ENCODE results near the gene PSMA3. TPM values are rescaled to one million over a fixed set of nuclear protein-coding genes. Genes with fewer than 3 reads are reported as not detected.
A peak's percentile ranks its signal among the peaks of the same experiment; 100 is the strongest.

The PSMA3 gene
- total and polyA plus RNA-seq, 9 of the 15 experiments (the other 6 are each of a cell fraction or from before 2014, with no cell fraction given), result 129 to 786 (median 319) TPM

GRCh38 chr14:58200480-58200841, 44.2 kb upstream of the PSMA3 start:
- no peaks in the 10 kb centered on the region for H3K9me1 ChIP-seq (ENCODE audit: control insufficient read depth, insufficient read depth, low read length)
- FAIRE-seq, result no peak
- H3K9ac ChIP-seq (ENCODE audit: insufficient read depth in 1 of 2, low read depth in 2 of 2, low read length in 2 of 2), result peak overlapping the region; percentile 78 to 96
- H2AFZ ChIP-seq (ENCODE audit: low read depth, low read length), result peak overlapping the region; percentile 93
- no peak for DNase-seq (ENCODE audit: extremely low read depth in 1 of 4, low spot score in 3 of 4)
- H4K20me1 ChIP-seq (replicated peaks; ENCODE audit: control insufficient read depth, insufficient read depth, low read length), result no peaks in the 10 kb centered on the region
- peak overlapping the region; percentile 79 for H3K27ac ChIP-seq (ENCODE audit: extremely low read depth, low read depth, low read length)
- H3K9me3 ChIP-seq (replicated peaks; ENCODE audit: control insufficient read depth, insufficient read depth, low read depth, low read length), result no peaks in the 10 kb centered on the region
- WGBS (ENCODE audit: insufficient coverage, low coverage, missing lambda C conversion rate), result under 1% methylated on average over 10 of the region's 11 CpGs
- POLR2A ChIA-PET, result interaction anchor here (0.6 kb wide), 1 partner anchor 90 kb away, joined by 3 read pairs; no protein-coding TSS in a partner anchor
- TF ChIP-seq ZBTB12 (CRISPR knock-in tag; IDR thresholded peaks at IDR 0.05) (no peak), CBX5 (IDR thresholded peaks at IDR 0.05; ENCODE audit: borderline replicate concordance, low read depth) (no peak), ZNF444 (CRISPR knock-in tag; IDR thresholded peaks at IDR 0.05) (no peak), KDM5B (IDR thresholded peaks at IDR 0.05; ENCODE audit: insufficient replicate concordance, low read depth, low read length) (no peak), ZNF165 (CRISPR knock-in tag; IDR thresholded peaks at IDR 0.05; ENCODE audit: borderline replicate concordance) (no peak), KLF16 (IDR thresholded peaks at IDR 0.05) (no peak)
- peaks cover 0 to 10% of the 10 kb centered on the region in 2 experiments; a peak in 3 of 5 replicates for H3K4me1 ChIP-seq (replicated peaks in 1 of 2; ENCODE audit: control insufficient read depth in 2 of 2, insufficient read depth in 2 of 2, low read length in 2 of 2)
- BruUV-seq (replicated peaks), result no TSS peak
- no peaks in the 10 kb centered on the region for H3K27me3 ChIP-seq (ENCODE audit: control insufficient read depth in 2 of 2, insufficient read depth in 2 of 2, low read length in 2 of 2)
- H3K36me3 ChIP-seq (ENCODE audit: control insufficient read depth, insufficient read depth, low read length), result peaks cover 6% of the 10 kb centered on the region; the same call in 1 of the 3 replicates
- intact Hi-C loops (cut with micrococcal nuclease), result loop anchor here (2.0 to 5.0 kb wide), 2 partner anchors 44 to 97 kb away; partner anchors contain the start of genes ARID4A and PSMA3
- peak overlapping the region; percentile 69 for H3K4me3 ChIP-seq
- peaks cover 22% of the 10 kb centered on the region for H3K79me2 ChIP-seq (ENCODE audit: control insufficient read depth, insufficient read depth, low read length)
- in situ Hi-C loops (cut with MboI), result no loop called here
- CTCF ChIA-PET (ENCODE audit: low intra/inter-chr PET ratio), result no interaction called here
- peak; percentile 31 for ATAC-seq
- peak overlapping the region; percentile 84 for H3K4me2 ChIP-seq (ENCODE audit: insufficient read depth, low read length)

Measured in K562 (cell line).